Bronchial epithelial cell (primary cell): ENCODE results near the gene ENOX2. TPM values are rescaled to one million over a fixed set of nuclear protein-coding genes. Genes with fewer than 3 reads are reported as not detected.

ENCODE experiments used
- DNase-seq: peaks from one replicate; pipeline ENCODE4 v3.0.0-alpha.2; 2010; ENCODE audit warnings: low read depth
- FAIRE-seq: peaks from 2 replicates; lab custom pipeline; 2011; peaks lifted over from hg19 to GRCh38; lab: Jason Lieb, UNC
- H3K27me3 ChIP-seq: 2 replicates; pipeline ENCODE4 v1.5.1; 2011; ENCODE audit warnings: low read length; ENCODE audit not compliant: control insufficient read depth, insufficient read depth
- H3K36me3 ChIP-seq: 2 replicates; pipeline ENCODE4 v1.5.1; 2011; ENCODE audit warnings: low read length; ENCODE audit not compliant: control insufficient read depth, insufficient read depth
- H3K4me3 ChIP-seq: 2 replicates; pipeline ENCODE4 v1.5.1; 2011; ENCODE audit warnings: mild to moderate bottlenecking, low read depth, low read length, control low read depth
- CTCF ChIP-seq: IDR thresholded peaks from 2 replicates; pipeline ENCODE4 v1.5.1; 2011; ENCODE audit warnings: mild to moderate bottlenecking, moderate library complexity, low read length, control low read depth, inconsistent platforms; ENCODE audit not compliant: insufficient read depth, severe bottlenecking
- total RNA-seq: library from RNA; depleted of rRNA; stranded (reverse); fragments of >200 nt; gene quantifications from 2 replicates; pipeline ENCODE4 v1.2.1, GENCODE V29; 2014

The ENOX2 gene
- total RNA-seq, 1 donor from 2014 or later = 13.2 TPM

- Histone ChIP-seq H3K4me3 (no peak overlapping the region), H3K27me3 (no peaks in the 10 kb centered on the region), H3K36me3 (no peaks in the 10 kb centered on the region)
- DNase-seq (no peak), FAIRE-seq (no peak)
- TF ChIP-seq CTCF = no peak
Measured at GRCh38 chrX:130756233-130756632, 146.8 kb downstream of the ENOX2 start.

- DNase-seq (no peak), FAIRE-seq (no peak)
- no peak for TF ChIP-seq CTCF
- H3K4me3 ChIP-seq = no peak overlapping the region
- no peaks in the 10 kb centered on the region for H3K27me3 ChIP-seq
- H3K36me3 ChIP-seq = no peaks in the 10 kb centered on the region
Measured at GRCh38 chrX:130754353-130754752, 148.7 kb downstream of the ENOX2 start.

GRCh38 chrX:130746709-130747342 is 156.2 kb downstream of the ENOX2 start:
- TF ChIP-seq CTCF = no peak
- Histone ChIP-seq H3K4me3 (no peak overlapping the region), H3K36me3 (no peaks in the 10 kb centered on the region), H3K27me3 (no peaks in the 10 kb centered on the region)
- DNase-seq (no peak), FAIRE-seq (no peak)

- no peaks in the 10 kb centered on the region for H3K27me3 ChIP-seq
- DNase-seq = no peak
- H3K4me3 ChIP-seq = no peak overlapping the region
- no peak for TF ChIP-seq CTCF
- FAIRE-seq = no peak
- H3K36me3 ChIP-seq = no peaks in the 10 kb centered on the region
Measured at GRCh38 chrX:130746077-130746476, 156.9 kb downstream of the ENOX2 start.

- Histone ChIP-seq H3K36me3 (no peaks in the 10 kb centered on the region), H3K4me3 (no peak overlapping the region), H3K27me3 (no peaks in the 10 kb centered on the region)
- FAIRE-seq = no peak
- DNase-seq = no peak
- no peak for TF ChIP-seq CTCF
Measured at GRCh38 chrX:130741584-130741983, 161.4 kb downstream of the ENOX2 start.

- no peak for TF ChIP-seq CTCF
- DNase-seq (no peak), FAIRE-seq (no peak)
- no peak overlapping the region for H3K4me3 ChIP-seq
- H3K27me3 ChIP-seq = no peaks in the 10 kb centered on the region
- no peaks in the 10 kb centered on the region for H3K36me3 ChIP-seq
Measured at GRCh38 chrX:130741151-130741550, 161.9 kb downstream of the ENOX2 start.
